ENCODE results near the gene B3GALT4.

- TF ChIP-seq CTCF (IDR thresholded peaks at IDR 0.05) (peak in 2 of 7 experiments; percentile 6 to 9), POLR2A (IDR thresholded peaks at IDR 0.05) (peak; percentile 74 to 97 (median 97))
Measured at GRCh38 chr6:33271468-33272274, 5.3 kb upstream of the B3GALT4 start, which contains the start of the genes RPS18 and VPS52.
